Urothelium cell line (cell line): ENCODE measurements around the gene UXT.
A peak's percentile ranks its signal among the peaks of the same experiment; 100 is the strongest.

Experiments used
- DNase-seq: peaks from one replicate; pipeline ENCODE4 v3.0.0; 2011; ENCODE audit warnings: low spot score, mixed read lengths
- FAIRE-seq: peaks from 2 replicates; lab custom pipeline; 2011; peaks lifted over from hg19 to GRCh38; lab: Jason Lieb, UNC

The UXT gene

GRCh38 chrX:47650164-47651042, 8.6 kb downstream of the UXT start, which contains the start of gene ELK1:
Gene ELK1 (minus strand): TSS chrX:47650563. CDS start chrX:47641441, 9,122 bp downstream.
- DNase-seq (peak; percentile 94), FAIRE-seq (no peak)

- no peak for DNase-seq
- no peak for FAIRE-seq
These were observed 9.2 kb downstream of the UXT start for GRCh38 chrX:47649781-47650163.

GRCh38 chrX:47649271-47649670, 9.7 kb downstream of the UXT start:
- FAIRE-seq, result no peak
- DNase-seq, result no peak

DNA sequence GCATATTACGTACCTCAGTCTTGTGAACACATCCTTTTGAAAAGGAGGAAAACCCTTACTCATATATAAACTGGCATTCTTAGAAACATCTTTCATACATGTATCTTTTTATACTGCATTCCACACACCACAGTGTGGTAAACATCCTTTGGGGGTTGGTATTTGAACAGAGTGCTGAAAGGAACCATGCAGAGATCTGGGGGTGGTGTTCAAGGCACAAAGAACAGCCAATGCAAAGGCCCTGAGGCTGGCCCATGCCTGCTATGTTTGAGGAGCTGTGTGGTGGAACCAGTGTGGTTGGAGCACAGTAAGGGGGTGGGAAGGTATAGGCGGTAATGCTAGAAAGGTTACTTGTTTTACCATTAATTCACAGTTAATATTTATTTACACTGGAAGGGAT, 10.6 kb downstream of the UXT start:
- FAIRE-seq (no peak), DNase-seq (no peak)

DNA sequence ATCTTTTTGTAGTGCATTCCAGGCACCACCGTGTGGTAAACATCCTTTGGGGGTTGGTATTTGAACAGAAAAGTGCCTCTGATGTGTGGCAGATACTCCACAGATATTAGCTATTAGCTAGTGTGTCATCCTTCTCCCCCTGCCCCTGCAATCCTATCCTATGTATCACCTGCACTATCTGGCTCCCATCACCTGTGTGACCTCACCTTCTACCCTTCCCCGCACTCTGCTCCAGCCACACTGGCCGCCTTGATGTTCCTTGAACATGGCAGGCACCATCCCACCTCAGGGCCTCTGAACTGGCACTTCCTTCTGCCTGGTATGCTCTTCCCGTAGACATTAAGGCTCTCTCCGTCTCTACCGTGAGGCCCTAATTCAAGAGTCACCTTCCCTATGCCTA, 12.3 kb downstream of the UXT start:
- FAIRE-seq (no peak), DNase-seq (no peak)

GRCh38 chrX:47645530-47645929, 13.4 kb downstream of the UXT start:
- DNase-seq, result no peak
- FAIRE-seq, result no peak

DNA sequence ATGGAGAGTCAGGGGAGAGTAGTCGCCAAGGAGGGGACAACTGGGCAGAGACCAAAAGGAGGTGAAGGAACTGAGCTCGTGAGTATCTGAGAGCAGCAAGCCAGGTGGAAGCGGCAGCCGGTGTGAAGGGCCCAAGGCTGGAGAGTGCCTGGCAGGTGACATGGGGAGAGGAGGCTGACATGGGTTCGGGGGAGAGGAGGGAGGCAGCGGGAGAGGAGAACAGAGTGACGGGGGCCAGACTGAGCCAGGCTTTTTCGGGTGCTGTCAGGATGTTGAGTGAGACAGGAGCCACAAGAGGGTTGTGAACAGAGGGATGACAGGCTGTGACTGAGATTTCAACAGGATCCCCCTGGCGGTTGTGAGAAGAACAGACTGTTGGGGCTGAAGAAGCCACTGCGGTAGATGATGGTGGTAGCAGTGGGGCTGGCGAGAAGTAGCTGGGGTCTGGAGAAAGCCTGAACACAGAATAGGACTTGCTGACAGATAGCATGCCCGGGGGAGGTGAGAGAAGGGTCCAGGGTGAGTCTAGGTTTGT, 14.4 kb downstream of the UXT start:
- FAIRE-seq, result no peak
- no peak for DNase-seq

DNA sequence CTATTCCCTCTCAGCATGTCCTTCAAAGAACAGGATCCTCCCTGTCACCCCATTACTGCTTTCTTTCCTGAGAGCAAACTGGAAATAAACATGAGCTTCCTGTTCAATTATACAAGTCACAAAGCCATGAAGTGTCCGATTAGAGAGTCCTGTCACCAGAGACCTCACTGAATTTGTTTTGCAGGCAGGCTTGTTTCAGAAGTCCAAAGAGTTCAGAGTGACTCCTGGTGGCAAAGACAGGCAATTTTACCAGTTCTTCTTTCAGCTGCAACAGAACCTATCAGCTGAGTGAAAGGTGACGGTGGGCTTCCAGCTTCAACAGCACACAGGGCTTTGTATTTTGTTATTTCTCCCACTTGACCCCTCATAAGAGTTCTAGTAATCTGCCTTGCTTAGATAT, 15.1 kb downstream of the UXT start:
- FAIRE-seq (no peak), DNase-seq (no peak)

- DNase-seq (no peak), FAIRE-seq (no peak)
These were observed 20.2 kb downstream of the UXT start for GRCh38 chrX:47638816-47639215.

DNA sequence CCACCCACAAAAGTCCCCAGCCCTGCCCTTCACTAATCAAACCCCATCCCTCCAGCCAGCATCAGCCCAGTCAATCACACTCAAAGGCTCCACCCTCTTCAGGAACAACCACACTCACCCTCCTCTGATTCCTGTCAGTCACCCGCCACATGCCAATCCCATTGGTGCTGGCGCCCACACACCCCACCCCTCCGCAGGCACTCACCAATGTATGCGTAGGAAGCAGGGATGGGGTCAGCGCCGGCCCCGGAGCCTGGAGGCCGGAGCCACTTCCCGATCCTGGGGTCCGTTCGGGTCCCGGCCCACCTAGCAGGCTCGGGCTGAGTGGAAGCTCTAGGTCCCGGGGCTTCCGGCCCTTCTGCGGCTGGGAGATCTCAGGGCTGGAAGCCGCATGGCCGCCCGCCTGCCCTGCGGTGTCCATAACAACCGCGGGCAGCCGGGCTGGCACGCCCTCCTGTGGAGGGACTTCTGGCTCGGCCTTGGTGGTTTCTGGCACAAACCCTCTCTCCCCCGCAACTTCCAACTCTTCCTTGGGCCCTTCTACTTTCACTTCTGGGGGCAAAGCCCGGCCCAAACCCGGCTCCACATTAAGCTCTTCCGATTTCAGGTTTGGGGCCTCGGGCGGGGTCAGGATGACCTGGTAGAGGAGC, 21.3 kb downstream of the UXT start:
- FAIRE-seq, result no peak

GRCh38 chrX:47634871-47635575, 24.0 kb downstream of the UXT start:
- DNase-seq (no peak), FAIRE-seq (no peak)

More for the DNA sequence above, 21.3 kb downstream of the UXT start:
- DNase-seq, result no peak

GRCh38 chrX:47633689-47634590, 25.0 kb downstream of the UXT start:
- FAIRE-seq (no peak), DNase-seq (no peak)

- FAIRE-seq (no peak), DNase-seq (no peak)
These were observed 26.3 kb downstream of the UXT start for GRCh38 chrX:47632666-47633065.

DNA sequence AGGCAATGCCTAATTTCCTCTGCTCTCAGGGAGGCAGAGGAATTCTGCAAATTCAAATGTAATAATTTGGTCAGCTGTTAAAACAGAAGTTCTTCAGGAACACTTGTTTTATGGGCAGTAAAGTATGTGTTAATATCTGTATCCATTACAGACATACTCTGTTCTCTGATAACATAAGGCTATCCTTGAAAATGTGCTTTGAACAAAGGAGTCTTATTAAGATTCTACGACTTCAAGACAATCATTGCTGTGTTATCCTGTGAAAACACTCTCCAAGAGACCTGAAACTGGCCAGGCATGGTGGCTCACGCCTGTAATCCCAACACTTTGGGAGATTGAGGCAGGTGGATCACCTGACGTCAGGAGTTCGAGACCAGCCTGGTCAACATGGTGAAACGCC, 27.3 kb downstream of the UXT start:
- FAIRE-seq (no peak), DNase-seq (no peak)

DNA sequence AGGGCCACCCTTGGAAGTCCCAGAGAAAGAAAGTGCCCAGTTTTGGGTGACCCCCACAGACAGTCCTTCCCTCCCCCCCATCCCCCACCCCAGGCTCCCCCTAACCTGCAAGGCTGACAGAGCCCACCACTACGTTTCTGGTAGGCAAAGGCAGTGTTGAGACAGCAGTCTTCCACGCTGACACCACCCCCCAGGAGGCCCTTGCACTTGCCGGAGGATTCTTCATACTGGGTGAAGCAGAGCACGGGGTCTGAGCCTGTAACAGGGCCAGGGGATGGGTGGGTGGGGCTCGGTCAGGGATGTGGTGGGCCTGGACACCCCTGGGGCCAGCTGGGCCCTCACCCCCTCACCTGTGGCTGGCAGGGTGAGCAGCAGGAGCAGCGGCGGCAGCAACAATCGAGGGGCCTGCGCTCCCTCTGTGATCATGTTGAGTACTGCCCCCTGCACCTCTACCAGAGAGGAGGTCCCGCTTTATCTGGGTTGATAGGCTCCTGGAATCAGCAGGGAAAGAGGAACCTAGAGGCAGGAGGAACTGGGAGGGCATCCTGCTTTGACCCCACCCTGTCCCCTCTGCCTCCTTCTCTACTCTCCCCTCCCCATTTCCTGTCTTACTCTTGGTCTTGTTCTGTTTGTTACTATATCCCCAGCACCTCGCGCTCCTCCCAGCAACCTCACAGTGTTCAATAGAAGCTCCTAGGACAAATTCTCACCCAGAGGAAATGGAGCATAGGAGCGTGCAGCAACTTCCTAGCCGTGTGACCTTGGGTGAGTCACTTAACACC, 29.4 kb downstream of the UXT start, which contains the start of gene CFP:
Gene CFP, minus strand, starts transcription at position 512 of the 782 bp plus-strand sequence. Its CDS starts 86 bp downstream, at position 426.
- no peak for DNase-seq
- FAIRE-seq, result no peak

GRCh38 chrX:47628982-47629381, 30.0 kb downstream of the UXT start:
- FAIRE-seq (no peak), DNase-seq (no peak)

DNA sequence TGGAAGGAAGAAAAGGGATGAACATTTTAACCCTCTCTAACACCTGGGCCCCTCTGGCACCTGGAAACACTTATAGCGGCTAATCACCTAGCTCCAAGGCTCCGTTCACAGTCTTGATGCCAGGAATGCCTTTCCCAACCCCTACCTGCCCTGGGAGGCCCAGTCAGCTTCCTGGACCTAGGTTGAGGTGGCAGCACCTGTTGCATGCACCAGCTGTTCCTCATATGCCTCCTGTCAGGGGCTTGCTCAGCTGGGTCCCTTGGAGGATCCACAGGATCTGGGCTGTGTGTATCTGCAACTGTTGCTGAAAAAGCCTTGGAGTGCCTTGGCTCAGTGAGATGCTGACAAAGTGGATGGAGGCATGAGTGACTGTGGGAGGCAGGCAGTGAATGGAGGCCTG, 33.6 kb downstream of the UXT start:
- no peak for FAIRE-seq
- no peak for DNase-seq

- FAIRE-seq (no peak), DNase-seq (peak; percentile 67)
These were observed 35.4 kb downstream of the UXT start for GRCh38 chrX:47623540-47624027.

DNA sequence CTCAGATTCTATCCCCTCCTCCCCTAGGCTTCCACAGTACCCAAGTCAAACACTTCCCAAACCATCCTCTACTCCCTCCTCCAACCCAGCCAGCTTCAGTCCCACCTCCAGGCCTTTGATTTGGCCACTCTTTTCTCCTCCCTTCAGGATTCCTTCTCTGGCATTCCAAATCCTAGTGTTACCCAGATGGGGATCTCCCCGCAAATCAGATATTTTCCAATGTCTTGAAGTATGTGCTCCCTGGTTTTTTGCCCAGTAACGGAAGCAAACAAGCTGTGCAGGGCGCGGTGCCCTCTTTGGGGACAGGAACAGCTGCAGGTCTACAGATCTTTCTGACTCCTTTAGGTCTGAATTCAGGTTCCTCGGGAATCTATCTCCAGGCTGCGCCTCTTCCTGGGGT, 37.1 kb downstream of the UXT start:
- FAIRE-seq, result no peak
- DNase-seq, result no peak
